ENCODE data around the gene VANGL1. TPM values are rescaled to one million over a fixed set of nuclear protein-coding genes. Genes with fewer than 3 reads are reported as not detected.

VANGL1 gene
- total and polyA plus RNA-seq, 2 of the 13 experiments (the other 11 are each of a cell fraction or from before 2014, with no cell fraction given): 5.3 to 9.4 TPM

DNA sequence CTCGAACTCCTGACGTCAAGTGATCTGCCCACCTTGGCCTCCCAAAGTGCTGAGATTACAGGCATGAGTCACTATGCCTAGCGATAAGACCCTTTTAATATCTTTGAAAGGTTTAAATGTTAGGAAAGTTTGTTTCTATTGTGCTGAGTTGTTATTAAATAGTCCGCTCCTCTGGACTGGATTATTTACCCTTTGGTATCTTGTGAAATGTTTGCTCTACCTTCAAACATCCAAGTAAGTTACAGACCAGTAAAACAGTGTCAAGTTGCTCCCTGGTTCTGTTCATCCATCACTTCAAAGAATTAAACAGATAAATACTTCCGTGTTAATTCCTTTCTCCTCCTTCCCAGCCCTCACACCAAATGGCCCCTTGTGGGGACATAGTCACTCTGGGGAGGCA is 82.0 kb downstream of the VANGL1 start:
- peak; percentile 18 for FAIRE-seq
- TF ChIP-seq FOSL2 (CRISPR knock-in tag; IDR thresholded peaks at IDR 0.05) (peak; percentile 87), GFI1 (CRISPR knock-in tag; IDR thresholded peaks at IDR 0.05; ENCODE audit: borderline replicate concordance) (0 out of 2 replicates have a peak, but pooled peaks have one; percentile 38), ZNF317 (CRISPR knock-in tag; IDR thresholded peaks at IDR 0.05) (no peak), RXRB (CRISPR knock-in tag; IDR thresholded peaks at IDR 0.05; ENCODE audit: borderline replicate concordance) (no peak), SOX5 (CRISPR knock-in tag; IDR thresholded peaks at IDR 0.05; ENCODE audit: borderline replicate concordance) (peak; percentile 17; the same call in 1 of the 2 replicates), EZH2 (conservative IDR thresholded peaks at IDR 0.05; ENCODE audit: low read depth, low read length) (no peak), GATAD2A (CRISPR knock-in tag; IDR thresholded peaks at IDR 0.05) (0 out of 2 replicates have a peak, but pooled peaks have one; percentile 25), FOXA3 (CRISPR knock-in tag; IDR thresholded peaks at IDR 0.05) (0 out of 2 replicates have a peak, but pooled peaks have one; percentile 15), SOX6 (IDR thresholded peaks at IDR 0.05) (no peak), SOX6 (CRISPR knock-in tag; IDR thresholded peaks at IDR 0.05) (peak; percentile 56), ZBTB1 (CRISPR knock-in tag; IDR thresholded peaks at IDR 0.05; ENCODE audit: borderline replicate concordance) (no peak), TEAD2 (CRISPR knock-in tag; IDR thresholded peaks at IDR 0.05) (no peak), SRF (IDR thresholded peaks at IDR 0.05; ENCODE audit: low read depth, low read length) (no peak), ZNF703 (CRISPR knock-in tag; IDR thresholded peaks at IDR 0.05; ENCODE audit: borderline replicate concordance) (no peak), MAFK (conservative IDR thresholded peaks at IDR 0.05 in 1 of 2, IDR thresholded peaks at IDR 0.05 in 1 of 2; ENCODE audit: low read length in 2 of 2) (peak in 1 of 2 experiments; percentile 7; a peak in 1 of 4 replicates)
- TF ChIP-seq, protein P1, sequence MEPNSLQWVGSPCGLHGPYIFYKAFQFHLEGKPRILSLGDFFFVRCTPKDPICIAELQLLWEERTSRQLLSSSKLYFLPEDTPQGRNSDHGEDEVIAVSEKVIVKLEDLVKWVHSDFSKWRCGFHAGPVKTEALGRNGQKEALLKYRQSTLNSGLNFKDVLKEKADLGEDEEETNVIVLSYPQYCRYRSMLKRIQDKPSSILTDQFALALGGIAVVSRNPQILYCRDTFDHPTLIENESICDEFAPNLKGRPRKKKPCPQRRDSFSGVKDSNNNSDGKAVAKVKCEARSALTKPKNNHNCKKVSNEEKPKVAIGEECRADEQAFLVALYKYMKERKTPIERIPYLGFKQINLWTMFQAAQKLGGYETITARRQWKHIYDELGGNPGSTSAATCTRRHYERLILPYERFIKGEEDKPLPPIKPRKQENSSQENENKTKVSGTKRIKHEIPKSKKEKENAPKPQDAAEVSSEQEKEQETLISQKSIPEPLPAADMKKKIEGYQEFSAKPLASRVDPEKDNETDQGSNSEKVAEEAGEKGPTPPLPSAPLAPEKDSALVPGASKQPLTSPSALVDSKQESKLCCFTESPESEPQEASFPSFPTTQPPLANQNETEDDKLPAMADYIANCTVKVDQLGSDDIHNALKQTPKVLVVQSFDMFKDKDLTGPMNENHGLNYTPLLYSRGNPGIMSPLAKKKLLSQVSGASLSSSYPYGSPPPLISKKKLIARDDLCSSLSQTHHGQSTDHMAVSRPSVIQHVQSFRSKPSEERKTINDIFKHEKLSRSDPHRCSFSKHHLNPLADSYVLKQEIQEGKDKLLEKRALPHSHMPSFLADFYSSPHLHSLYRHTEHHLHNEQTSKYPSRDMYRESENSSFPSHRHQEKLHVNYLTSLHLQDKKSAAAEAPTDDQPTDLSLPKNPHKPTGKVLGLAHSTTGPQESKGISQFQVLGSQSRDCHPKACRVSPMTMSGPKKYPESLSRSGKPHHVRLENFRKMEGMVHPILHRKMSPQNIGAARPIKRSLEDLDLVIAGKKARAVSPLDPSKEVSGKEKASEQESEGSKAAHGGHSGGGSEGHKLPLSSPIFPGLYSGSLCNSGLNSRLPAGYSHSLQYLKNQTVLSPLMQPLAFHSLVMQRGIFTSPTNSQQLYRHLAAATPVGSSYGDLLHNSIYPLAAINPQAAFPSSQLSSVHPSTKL (CRISPR knock-in tag; IDR thresholded peaks at IDR 0.05): 0 out of 2 replicates have a peak, but pooled peaks have one; percentile 10
- TF ChIP-seq, protein P2, sequence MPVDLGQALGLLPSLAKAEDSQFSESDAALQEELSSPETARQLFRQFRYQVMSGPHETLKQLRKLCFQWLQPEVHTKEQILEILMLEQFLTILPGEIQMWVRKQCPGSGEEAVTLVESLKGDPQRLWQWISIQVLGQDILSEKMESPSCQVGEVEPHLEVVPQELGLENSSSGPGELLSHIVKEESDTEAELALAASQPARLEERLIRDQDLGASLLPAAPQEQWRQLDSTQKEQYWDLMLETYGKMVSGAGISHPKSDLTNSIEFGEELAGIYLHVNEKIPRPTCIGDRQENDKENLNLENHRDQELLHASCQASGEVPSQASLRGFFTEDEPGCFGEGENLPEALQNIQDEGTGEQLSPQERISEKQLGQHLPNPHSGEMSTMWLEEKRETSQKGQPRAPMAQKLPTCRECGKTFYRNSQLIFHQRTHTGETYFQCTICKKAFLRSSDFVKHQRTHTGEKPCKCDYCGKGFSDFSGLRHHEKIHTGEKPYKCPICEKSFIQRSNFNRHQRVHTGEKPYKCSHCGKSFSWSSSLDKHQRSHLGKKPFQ (CRISPR knock-in tag; IDR thresholded peaks at IDR 0.05; ENCODE audit: insufficient replicate concordance): no peak
- WGBS (ENCODE audit: low lambda C conversion rate): 5% methylated on average over 5 of the region's 5 CpGs

More for the DNA sequence above, 82.0 kb downstream of the VANGL1 start:
- no peak overlapping the region for H3K9ac ChIP-seq (ENCODE audit: insufficient read depth, low read depth, low read length)
- DNase-seq (ENCODE audit: low spot score): peak; percentile 60
- ChIA-PET CTCF (ENCODE audit: low intra/inter-chr PET ratio, low total read pairs) (no interaction called here), POLR2A (no interaction called here)
- no peak overlapping the region for H2AFZ ChIP-seq (ENCODE audit: low read length)
- no peak overlapping the region for H3K27ac ChIP-seq (ENCODE audit: extremely low read length, insufficient read depth, low read length)
- no peak overlapping the region for H3K4me3 ChIP-seq (replicated peaks in 1 of 3; ENCODE audit: insufficient read depth in 1 of 3, low read depth in 2 of 3, low read length in 3 of 3)
- H3K4me1 ChIP-seq (ENCODE audit: insufficient read depth, low read length): peaks cover 52% of the 10 kb centered on the region
- in situ Hi-C loops (cut with HindIII; ENCODE audit: extremely low pct_ligation_motif_present, low pct_unique_long_range_greater_than_20kb): no loop called here
- no TSS peak for BruUV-seq (replicated peaks)
- H3K79me2 ChIP-seq (ENCODE audit: insufficient read depth, low read length): no peaks in the 10 kb centered on the region
- intact Hi-C loops (cut with micrococcal nuclease; ENCODE audit: unreplicated experiment): no loop called here
- H3K36me3 ChIP-seq (replicated peaks in 1 of 2; ENCODE audit: control insufficient read depth in 1 of 2, insufficient read depth in 2 of 2, low read length in 2 of 2): no peaks in the 10 kb centered on the region
- ATAC-seq: peak; percentile 45; the same call in 2 of the 3 replicates
- H4K20me1 ChIP-seq (ENCODE audit: insufficient read depth, low read length): no peaks in the 10 kb centered on the region
- no peak overlapping the region for H3K4me2 ChIP-seq (ENCODE audit: low read depth, low read length)
- no peaks in the 10 kb centered on the region for H3K27me3 ChIP-seq (ENCODE audit: control insufficient read depth in 1 of 2, insufficient read depth in 2 of 2, low read length in 2 of 2)
- H3K9me3 ChIP-seq (ENCODE audit: low read length): no peaks in the 10 kb centered on the region
